Suprapubic skin (tissue), 2 donors: ENCODE results near the gene GET3.

Experiments
- EP300 ChIP-seq: sonication (generic); formaldehyde crosslinking; IDR thresholded peaks from one replicate; pipeline ENCODE4 v1.6.1; 2017; ENCODE audit warnings: antibody characterized with exemption
- POLR2A ChIP-seq, 2 donors: fragments of 450-650 bp; IDR thresholded peaks; one replicate each; pipeline ENCODE4 v1.6.1; 2017; ENCODE audit warnings: antibody characterized with exemption in 2 of 2, mild to moderate bottlenecking in 2 of 2, moderate library complexity in 2 of 2

GRCh38 chr19:12692960-12693359 is 44.3 kb upstream of the GET3 start:
- no peak for TF ChIP-seq EP300
- no peak for TF ChIP-seq POLR2A (IDR thresholded peaks at IDR 0.05)
